Measurements from ENCODE around the gene OTUD7B. TPM values are rescaled to one million over a fixed set of nuclear protein-coding genes. Genes with fewer than 3 reads are reported as not detected.
A peak's percentile ranks its signal among the peaks of the same experiment; 100 is the strongest.

The OTUD7B gene
- total RNA-seq, 1 donor from 2014 or later: 7.1 TPM

DNA sequence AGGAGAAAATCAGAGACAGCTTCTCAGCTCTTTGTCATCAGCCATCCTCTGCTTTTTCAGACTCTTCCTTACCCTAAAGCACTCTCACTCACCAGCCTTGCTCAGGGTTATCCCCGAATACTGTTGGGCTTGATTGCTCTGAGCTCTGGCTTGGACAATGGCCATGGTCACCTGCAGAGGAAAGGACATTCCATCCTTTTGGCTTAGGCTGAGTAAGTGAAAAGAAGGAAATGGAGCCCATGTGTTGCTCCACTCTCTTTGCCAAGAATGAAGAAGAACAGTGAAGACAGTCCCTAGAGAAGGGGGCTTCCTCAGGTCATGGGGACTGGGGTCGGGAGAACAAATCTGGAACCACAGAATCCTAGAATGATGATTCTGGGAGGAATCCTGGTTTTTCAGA is 76.2 kb downstream of the OTUD7B start:
- TF ChIP-seq, protein P1, sequence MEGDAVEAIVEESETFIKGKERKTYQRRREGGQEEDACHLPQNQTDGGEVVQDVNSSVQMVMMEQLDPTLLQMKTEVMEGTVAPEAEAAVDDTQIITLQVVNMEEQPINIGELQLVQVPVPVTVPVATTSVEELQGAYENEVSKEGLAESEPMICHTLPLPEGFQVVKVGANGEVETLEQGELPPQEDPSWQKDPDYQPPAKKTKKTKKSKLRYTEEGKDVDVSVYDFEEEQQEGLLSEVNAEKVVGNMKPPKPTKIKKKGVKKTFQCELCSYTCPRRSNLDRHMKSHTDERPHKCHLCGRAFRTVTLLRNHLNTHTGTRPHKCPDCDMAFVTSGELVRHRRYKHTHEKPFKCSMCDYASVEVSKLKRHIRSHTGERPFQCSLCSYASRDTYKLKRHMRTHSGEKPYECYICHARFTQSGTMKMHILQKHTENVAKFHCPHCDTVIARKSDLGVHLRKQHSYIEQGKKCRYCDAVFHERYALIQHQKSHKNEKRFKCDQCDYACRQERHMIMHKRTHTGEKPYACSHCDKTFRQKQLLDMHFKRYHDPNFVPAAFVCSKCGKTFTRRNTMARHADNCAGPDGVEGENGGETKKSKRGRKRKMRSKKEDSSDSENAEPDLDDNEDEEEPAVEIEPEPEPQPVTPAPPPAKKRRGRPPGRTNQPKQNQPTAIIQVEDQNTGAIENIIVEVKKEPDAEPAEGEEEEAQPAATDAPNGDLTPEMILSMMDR (IDR thresholded peaks at IDR 0.05): no peak
- Histone ChIP-seq H3K36me3 (peaks cover 24 to 45% of the 10 kb centered on the region in 2 donors), H3K27me3 (no peaks in the 10 kb centered on the region), H3K9me3 (no peaks in the 10 kb centered on the region), H3K4me3 (no peak overlapping the region), H3K4me1 (peaks cover 5 to 22% of the 10 kb centered on the region in 2 donors), H3K27ac (peak overlapping the region; percentile 82 to 96)
- DNase-seq (ENCODE audit: low spot score in 2 of 2): no peak
- intact Hi-C loops (cut with DNase I): no loop called here

DNA sequence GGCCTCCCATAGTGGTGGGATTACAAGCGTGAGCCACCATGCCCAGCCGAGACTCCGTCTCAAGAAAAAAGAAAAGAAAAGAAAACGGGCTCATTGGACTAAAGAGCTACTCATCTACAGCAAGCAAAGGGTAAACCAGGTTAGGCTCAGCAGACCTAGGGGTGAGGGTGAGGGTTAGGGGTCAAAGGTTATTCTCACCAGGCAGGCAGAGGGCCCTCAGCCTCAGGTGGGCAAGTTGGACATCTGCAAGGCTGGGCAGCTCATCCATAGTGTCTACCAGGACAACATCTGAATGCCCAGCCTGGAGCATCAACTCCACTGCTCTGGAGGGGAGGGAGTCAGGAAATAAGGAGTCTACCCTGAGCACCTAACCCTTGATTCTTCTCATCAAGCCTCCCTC is 77.3 kb downstream of the OTUD7B start:
- TF ChIP-seq, protein P1 (IDR thresholded peaks at IDR 0.05): no peak
- H3K4me3 ChIP-seq: no peak overlapping the region
- H3K27me3 ChIP-seq: no peaks in the 10 kb centered on the region
- peaks cover 5 to 21% of the 10 kb centered on the region in 2 donors for H3K4me1 ChIP-seq
- H3K36me3 ChIP-seq: peaks cover 31 to 46% of the 10 kb centered on the region in 2 donors
- intact Hi-C loops (cut with DNase I): no loop called here
- no peak for DNase-seq (ENCODE audit: low spot score in 2 of 2)
- no peaks in the 10 kb centered on the region for H3K9me3 ChIP-seq
- peak overlapping the region; percentile 82 to 96 for H3K27ac ChIP-seq

DNA sequence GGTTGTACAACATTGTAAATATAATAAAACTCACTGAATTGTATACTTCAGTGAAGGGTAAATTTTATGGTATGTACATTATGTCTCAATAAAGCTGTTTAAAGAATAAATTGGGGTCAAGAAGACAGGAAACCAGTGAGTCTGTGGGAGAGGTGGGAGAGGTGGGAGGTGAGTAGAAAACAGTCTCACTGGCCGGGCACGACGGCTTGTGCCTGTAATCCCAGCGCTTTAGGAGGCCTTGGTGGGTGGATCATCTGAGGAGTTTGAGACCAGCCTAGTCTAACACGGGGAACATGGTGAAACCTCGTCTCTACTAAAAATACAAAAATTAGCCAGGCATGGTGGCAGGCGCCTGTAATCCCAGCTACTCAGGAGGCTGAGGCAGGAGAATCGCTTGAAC is 78.1 kb downstream of the OTUD7B start:
- TF ChIP-seq, protein P1 (IDR thresholded peaks at IDR 0.05): no peak
- H3K27ac ChIP-seq: no peak overlapping the region
- peaks cover under 1 to 13% of the 10 kb centered on the region in 2 donors for H3K4me1 ChIP-seq
- intact Hi-C loops (cut with DNase I): no loop called here
- H3K36me3 ChIP-seq: peaks cover 31 to 46% of the 10 kb centered on the region in 2 donors
- H3K4me3 ChIP-seq: no peak overlapping the region
- no peaks in the 10 kb centered on the region for H3K27me3 ChIP-seq
- no peaks in the 10 kb centered on the region for H3K9me3 ChIP-seq
- DNase-seq (ENCODE audit: low spot score in 2 of 2): no peak

DNA sequence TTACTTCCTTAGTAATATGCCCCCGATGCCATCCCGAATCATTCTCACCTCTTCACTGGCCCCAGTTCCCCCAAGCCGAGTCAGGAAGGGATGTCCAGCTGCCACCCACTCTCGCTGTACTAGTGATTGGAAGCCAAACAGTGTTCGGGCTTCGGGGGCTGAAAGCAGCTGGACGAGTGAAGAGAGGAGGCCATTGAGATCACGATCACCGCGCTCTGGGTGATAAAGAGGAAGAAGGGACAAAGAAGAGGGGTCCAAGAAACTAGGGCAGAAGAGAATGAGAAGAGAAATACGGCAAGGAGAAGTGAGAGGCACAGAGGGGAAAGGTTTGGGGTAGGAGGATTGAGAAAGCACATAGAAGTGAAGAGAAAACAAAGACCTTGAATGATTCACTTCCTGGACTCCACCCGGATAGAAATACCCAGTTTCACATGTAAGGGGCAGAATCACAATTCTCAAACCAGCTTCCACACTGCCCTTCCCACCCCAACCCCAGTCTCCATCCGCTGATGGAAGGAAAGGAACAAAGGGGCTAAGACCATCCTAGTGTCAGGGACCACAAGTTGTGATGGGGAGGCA is 79.2 kb downstream of the OTUD7B start:
- peaks cover 34 to 48% of the 10 kb centered on the region in 2 donors for H3K36me3 ChIP-seq
- peaks cover 6 to 14% of the 10 kb centered on the region in 2 donors for H3K4me1 ChIP-seq
- DNase-seq (ENCODE audit: low spot score in 2 of 2): no peak
- H3K9me3 ChIP-seq: no peaks in the 10 kb centered on the region
- TF ChIP-seq, protein P1 (IDR thresholded peaks at IDR 0.05): no peak
- intact Hi-C loops (cut with DNase I): no loop called here
- H3K27me3 ChIP-seq: no peaks in the 10 kb centered on the region
- peak overlapping the region; percentile 20 to 29 for H3K27ac ChIP-seq
- no peak overlapping the region for H3K4me3 ChIP-seq

DNA sequence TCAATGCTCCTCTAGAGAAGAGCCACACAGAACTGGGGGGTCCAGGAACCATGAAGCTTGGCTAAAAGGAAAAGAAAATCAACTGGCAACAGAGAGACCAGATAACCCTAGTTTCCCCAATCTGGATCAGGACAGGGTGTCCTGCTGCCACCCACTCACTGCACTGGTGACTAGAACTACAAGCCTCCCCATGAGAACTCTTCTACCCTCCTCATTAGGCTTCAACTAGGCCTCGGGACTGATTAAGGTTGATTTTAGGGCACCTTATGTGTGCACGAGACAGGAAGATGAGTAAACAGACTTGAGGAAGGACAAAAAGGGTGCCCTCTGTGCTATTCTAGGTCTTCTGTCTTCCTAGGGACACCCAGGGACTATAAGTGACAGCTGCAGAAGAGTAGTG is 80.7 kb downstream of the OTUD7B start:
- H3K9me3 ChIP-seq: no peaks in the 10 kb centered on the region
- no peaks in the 10 kb centered on the region for H3K27me3 ChIP-seq
- H3K4me3 ChIP-seq: no peak overlapping the region
- H3K36me3 ChIP-seq: peaks cover 49 to 63% of the 10 kb centered on the region in 2 donors
- TF ChIP-seq, protein P1 (IDR thresholded peaks at IDR 0.05): no peak
- intact Hi-C loops (cut with DNase I): no loop called here
- DNase-seq (ENCODE audit: low spot score in 2 of 2): no peak
- peaks cover 8 to 22% of the 10 kb centered on the region in 2 donors for H3K4me1 ChIP-seq
- peak overlapping the region; percentile 83 to 89 for H3K27ac ChIP-seq

DNA sequence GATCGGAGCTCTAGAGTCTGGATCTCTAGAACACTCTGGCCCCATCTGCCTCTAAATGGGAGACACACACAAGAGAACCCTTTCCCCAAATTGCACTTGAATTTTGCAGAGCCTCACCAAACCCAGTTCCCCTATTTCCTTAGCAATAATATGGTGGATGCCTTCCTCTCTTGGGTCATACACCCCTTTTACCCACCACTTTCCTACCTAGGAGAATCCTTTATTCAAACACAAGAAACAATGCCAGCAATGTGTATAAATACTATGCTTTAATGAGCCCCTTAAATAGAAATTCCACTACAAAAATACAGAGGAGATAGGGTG is 82.2 kb downstream of the OTUD7B start:
- TF ChIP-seq, protein P1 (IDR thresholded peaks at IDR 0.05): no peak
- intact Hi-C loops (cut with DNase I): no loop called here

More for the DNA sequence above, 82.2 kb downstream of the OTUD7B start:
- DNase-seq (ENCODE audit: low spot score in 2 of 2): no peak
- Histone ChIP-seq H3K4me1 (peaks cover 8 to 24% of the 10 kb centered on the region in 2 donors), H3K9me3 (no peaks in the 10 kb centered on the region), H3K27ac (peak overlapping the region; percentile 83 to 89), H3K4me3 (peak overlapping the region; percentile 72 to 85), H3K36me3 (peaks cover 63 to 69% of the 10 kb centered on the region in 2 donors), H3K27me3 (no peaks in the 10 kb centered on the region)
